ENCODE data around the gene SLC47A2. TPM values are rescaled to one million over a fixed set of nuclear protein-coding genes. Genes with fewer than 3 reads are reported as not detected.

SLC47A2 gene
- total RNA-seq, 1 donor from 2014 or later = not detected

- DNase-seq (ENCODE audit: low spot score) = no peak
- ATAC-seq = no peak
Measured at GRCh38 chr17:19729900-19730299, 13.5 kb upstream of the SLC47A2 start.

GRCh38 chr17:19728084-19728495 lies 11.7 kb upstream of the SLC47A2 start:
- ATAC-seq = peak; percentile 76
- DNase-seq (ENCODE audit: low spot score) = peak; percentile 89

GRCh38 chr17:19727501-19728078 lies 11.2 kb upstream of the SLC47A2 start:
- peak; percentile 62 for DNase-seq (ENCODE audit: low spot score)
- peak; percentile 48 for ATAC-seq

- no peak for DNase-seq (ENCODE audit: low spot score)
- ATAC-seq = no peak
Measured at GRCh38 chr17:19726631-19727376, 10.4 kb upstream of the SLC47A2 start.

- no peak for ATAC-seq
- no peak for DNase-seq (ENCODE audit: low spot score)
Measured at GRCh38 chr17:19725486-19725885, 9.1 kb upstream of the SLC47A2 start.

- DNase-seq (ENCODE audit: low spot score) = peak; percentile 78
- ATAC-seq = peak; percentile 68
Measured at GRCh38 chr17:19724501-19725420, 8.4 kb upstream of the SLC47A2 start.

- DNase-seq (ENCODE audit: low spot score) (no peak), ATAC-seq (no peak)
Measured at GRCh38 chr17:19723964-19724363, 7.6 kb upstream of the SLC47A2 start.

- DNase-seq (ENCODE audit: low spot score) (peak; percentile 79), ATAC-seq (peak; percentile 63)
Measured at GRCh38 chr17:19720631-19721426, 4.4 kb upstream of the SLC47A2 start.

- ATAC-seq (no peak), DNase-seq (ENCODE audit: low spot score) (no peak)
Measured at GRCh38 chr17:19720210-19720475, 3.8 kb upstream of the SLC47A2 start.

- DNase-seq (ENCODE audit: low spot score) = no peak
Measured at GRCh38 chr17:19719355-19720209, 3.2 kb upstream of the SLC47A2 start.

GRCh38 chr17:19718613-19719354 lies 2.4 kb upstream of the SLC47A2 start:
- DNase-seq (ENCODE audit: low spot score) (peak; percentile 55), ATAC-seq (peak; percentile 74)

More at GRCh38 chr17:19719355-19720209, 3.2 kb upstream of the SLC47A2 start:
- ATAC-seq = no peak

- DNase-seq (ENCODE audit: low spot score) (no peak), ATAC-seq (peak; percentile 40)
Measured at GRCh38 chr17:19718041-19718612, 1.7 kb upstream of the SLC47A2 start.

GRCh38 chr17:19717411-19717908 lies 1.1 kb upstream of the SLC47A2 start:
- DNase-seq (ENCODE audit: low spot score) (no peak), ATAC-seq (no peak)

GRCh38 chr17:19717031-19717360 lies 612 bp upstream of the SLC47A2 start:
- DNase-seq (ENCODE audit: low spot score) (no peak), ATAC-seq (no peak)

GRCh38 chr17:19714542-19715411 lies 1.6 kb downstream of the SLC47A2 start:
- ATAC-seq (no peak), DNase-seq (ENCODE audit: low spot score) (no peak)

GRCh38 chr17:19713901-19714361 lies 2.5 kb downstream of the SLC47A2 start:
- DNase-seq (ENCODE audit: low spot score) = no peak

GRCh38 chr17:19713462-19713861 lies 2.9 kb downstream of the SLC47A2 start:
- ATAC-seq (no peak), DNase-seq (ENCODE audit: low spot score) (no peak)

More at GRCh38 chr17:19713901-19714361, 2.5 kb downstream of the SLC47A2 start:
- ATAC-seq = no peak

All from left lobe of liver (tissue), 2 donors.